GM12878 (cell line): ENCODE measurements around the gene HSCB. TPM values are rescaled to one million over a fixed set of nuclear protein-coding genes. Genes with fewer than 3 reads are reported as not detected.
A peak's percentile ranks its signal among the peaks of the same experiment; 100 is the strongest.

Source experiments
- ATF7 ChIP-seq: fragments of 450-650 bp; IDR thresholded peaks from 2 replicates; pipeline ENCODE4 v1.6.1; 2016; ENCODE audit warnings: low read depth, mild to moderate bottlenecking
- BACH1 ChIP-seq: fragments of 450-650 bp; IDR thresholded peaks from 2 replicates; pipeline ENCODE4 v1.6.1; 2017; ENCODE audit warnings: mild to moderate bottlenecking, borderline replicate concordance
- CHD1 ChIP-seq: IDR thresholded peaks from 2 replicates; pipeline ENCODE4 v1.6.1; 2012; ENCODE audit warnings: low read depth, low read length, improper control_type of control experiment
- DPF2 ChIP-seq: fragments of 450-650 bp; IDR thresholded peaks from 2 replicates; pipeline ENCODE4 v1.6.1; 2017; ENCODE audit warnings: mild to moderate bottlenecking
- E2F8 ChIP-seq: fragments of 450-650 bp; IDR thresholded peaks from 2 replicates; pipeline ENCODE4 v1.6.1; 2018; ENCODE audit warnings: mild to moderate bottlenecking, low read depth, moderate library complexity; ENCODE audit not compliant: partially characterized antibody
- ELK1 ChIP-seq: IDR thresholded peaks from 2 replicates; pipeline ENCODE4 v1.6.1; 2012; ENCODE audit warnings: low read depth, low read length, improper control_type of control experiment
- LARP7 ChIP-seq: fragments of 450-650 bp; IDR thresholded peaks from 2 replicates; pipeline ENCODE4 v1.6.1; 2017; ENCODE audit warnings: mild to moderate bottlenecking
- NFYA ChIP-seq: IDR thresholded peaks from 2 replicates; pipeline ENCODE4 v1.6.1; 2011; ENCODE audit warnings: low read depth, mild to moderate bottlenecking, low read length, improper control_type of control experiment, borderline replicate concordance
- NR2C1 ChIP-seq: fragments of 450-650 bp; IDR thresholded peaks from 2 replicates; pipeline ENCODE4 v1.6.1; 2017; ENCODE audit warnings: antibody characterized with exemption, mild to moderate bottlenecking, moderate library complexity
- PML ChIP-seq: IDR thresholded peaks from 2 replicates; pipeline ENCODE4 v1.6.1; 2012; ENCODE audit warnings: low read length, inconsistent platforms
- RBBP5 ChIP-seq: fragments of 200-600 bp; sonication (generic); conservative IDR thresholded peaks from 2 replicates; pipeline ENCODE4 v1.6.1; 2016
- RUNX3 ChIP-seq: IDR thresholded peaks from 2 replicates; pipeline ENCODE4 v1.6.1; 2012; ENCODE audit warnings: low read length, inconsistent platforms
- SIX5 ChIP-seq: IDR thresholded peaks from 2 replicates; pipeline ENCODE4 v1.6.1; 2011; ENCODE audit warnings: mild to moderate bottlenecking, low read depth, low read length, moderate library complexity; ENCODE audit not compliant: severe bottlenecking
- SP1 ChIP-seq: IDR thresholded peaks from one replicate; pipeline ENCODE4 v1.6.1; 2011; ENCODE audit warnings: low read depth, low read length
- SREBF2 ChIP-seq: IDR thresholded peaks from 2 replicates; pipeline ENCODE4 v1.6.1; 2012; ENCODE audit warnings: mild to moderate bottlenecking, low read length
- SUZ12 ChIP-seq: fragments of 200-600 bp; sonication (generic); IDR thresholded peaks from one replicate; pipeline ENCODE4 v1.6.1; 2018; ENCODE audit warnings: antibody characterized with exemption, mild to moderate bottlenecking; ENCODE audit not compliant: unreplicated experiment
- TCF12 ChIP-seq: IDR thresholded peaks from 2 replicates; pipeline ENCODE4 v1.6.1; 2011; ENCODE audit warnings: low read depth, mild to moderate bottlenecking, low read length
- ZNF592 ChIP-seq: fragments of 450-650 bp; IDR thresholded peaks from 2 replicates; pipeline ENCODE4 v1.6.1; 2017; ENCODE audit warnings: mild to moderate bottlenecking, moderate library complexity
- polyA plus RNA-seq, 11 experiments: library from polyadenylated mRNA; depleted of rRNA in 4 of 11; unstranded in 6 of 11; stranded (reverse) in 5 of 11; fragments of >200 nt; fragmentation: Nextera tagmentation in 4 of 11; fragmentation: Illumina TruSeq in 1 of 11; extraction: Ambion mirVana in 4 of 11; extraction: Trizol in 1 of 11; gene quantifications; 1 replicate in 1 of 11; 2 replicates in 10 of 11; pipeline versions ENCODE4 v1.2.1 to v1.2.3, GENCODE V29; 2011 to 2016; ENCODE audit warnings: inconsistent platforms in 2 of 11, missing spikeins in 2 of 11, low read depth in 1 of 11
- total RNA-seq, 4 experiments: library from RNA; depleted of rRNA in 3 of 4; stranded (reverse); fragments of >200 nt in 3 of 4; fragmentation: Illumina TruSeq in 1 of 4; extraction: Trizol in 1 of 4; gene quantifications; 2 replicates each; pipeline versions ENCODE4 v1.2.1 to v1.2.3, GENCODE V29; 2013 to 2021
- TF ChIP-seq, protein P1 (sequence below): fragments of 450-650 bp; IDR thresholded peaks from 2 replicates; pipeline ENCODE4 v1.6.1; 2017; ENCODE audit warnings: antibody characterized with exemption, mild to moderate bottlenecking, moderate library complexity

HSCB gene
- total and polyA plus RNA-seq, 10 of the 15 experiments (the other 5 are each of a cell fraction or from before 2014, with no cell fraction given): 10.6 to 28.4 (median 20.8) TPM

GRCh38 chr22:28772633-28773460 is 31.0 kb downstream of the HSCB start, which contains the start of gene CCDC117 (continued):
- TF ChIP-seq SIX5 (peak; percentile 93), SREBF2 (no peak), NFYA (no peak), RBBP5 (no peak), ATF7 (no peak), SP1 (no peak), TCF12 (0 out of 2 replicates have a peak, but pooled peaks have one; percentile 5), LARP7 (peak; percentile 92), E2F8 (no peak), RUNX3 (peak; percentile 63), CHD1 (no peak), PML (no peak; the same call in 1 of the 2 replicates), DPF2 (peak; percentile 89), BACH1 (peak; percentile 72), SUZ12 (no peak), ELK1 (no peak), ZNF592 (no peak), NR2C1 (peak; percentile 81)
- TF ChIP-seq, protein P1, sequence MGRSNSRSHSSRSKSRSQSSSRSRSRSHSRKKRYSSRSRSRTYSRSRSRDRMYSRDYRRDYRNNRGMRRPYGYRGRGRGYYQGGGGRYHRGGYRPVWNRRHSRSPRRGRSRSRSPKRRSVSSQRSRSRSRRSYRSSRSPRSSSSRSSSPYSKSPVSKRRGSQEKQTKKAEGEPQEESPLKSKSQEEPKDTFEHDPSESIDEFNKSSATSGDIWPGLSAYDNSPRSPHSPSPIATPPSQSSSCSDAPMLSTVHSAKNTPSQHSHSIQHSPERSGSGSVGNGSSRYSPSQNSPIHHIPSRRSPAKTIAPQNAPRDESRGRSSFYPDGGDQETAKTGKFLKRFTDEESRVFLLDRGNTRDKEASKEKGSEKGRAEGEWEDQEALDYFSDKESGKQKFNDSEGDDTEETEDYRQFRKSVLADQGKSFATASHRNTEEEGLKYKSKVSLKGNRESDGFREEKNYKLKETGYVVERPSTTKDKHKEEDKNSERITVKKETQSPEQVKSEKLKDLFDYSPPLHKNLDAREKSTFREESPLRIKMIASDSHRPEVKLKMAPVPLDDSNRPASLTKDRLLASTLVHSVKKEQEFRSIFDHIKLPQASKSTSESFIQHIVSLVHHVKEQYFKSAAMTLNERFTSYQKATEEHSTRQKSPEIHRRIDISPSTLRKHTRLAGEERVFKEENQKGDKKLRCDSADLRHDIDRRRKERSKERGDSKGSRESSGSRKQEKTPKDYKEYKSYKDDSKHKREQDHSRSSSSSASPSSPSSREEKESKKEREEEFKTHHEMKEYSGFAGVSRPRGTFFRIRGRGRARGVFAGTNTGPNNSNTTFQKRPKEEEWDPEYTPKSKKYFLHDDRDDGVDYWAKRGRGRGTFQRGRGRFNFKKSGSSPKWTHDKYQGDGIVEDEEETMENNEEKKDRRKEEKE: no peak
